NOMO-1 (cell line): Measurements from ENCODE around the gene EPB41L4A.
"Not testable (repeated sequence)": the region's sequence is repeated elsewhere in the genome, so short reads cannot be mapped to it uniquely, and the experiment has no call there.

Experiments used
- DNase-seq, 2 experiments: peaks; one replicate each; lab custom pipeline; 2025; ENCODE audit not compliant: unreplicated experiment in 2 of 2; lab: John Stamatoyannopoulos, UW

Gene EPB41L4A

DNA sequence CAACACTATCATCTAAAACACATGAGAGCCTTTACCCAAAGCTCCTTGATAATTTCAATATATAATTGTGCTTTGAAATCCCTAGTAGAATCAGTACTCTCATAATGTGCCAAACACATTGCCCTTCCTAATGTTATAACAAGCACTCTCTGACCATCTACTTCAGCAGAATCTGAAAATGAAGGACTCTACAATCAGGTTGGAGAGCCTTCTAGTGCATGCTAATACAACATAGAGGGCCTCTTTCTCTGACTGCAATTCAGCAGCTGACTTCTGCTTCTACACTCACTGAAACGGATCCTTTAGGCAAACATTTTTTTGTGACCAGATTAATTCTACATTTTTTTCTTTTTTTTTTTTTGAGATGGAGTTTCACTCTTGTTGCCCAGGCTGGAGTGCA is 155.6 kb downstream of the EPB41L4A start:
- DNase-seq, result no peak

DNA sequence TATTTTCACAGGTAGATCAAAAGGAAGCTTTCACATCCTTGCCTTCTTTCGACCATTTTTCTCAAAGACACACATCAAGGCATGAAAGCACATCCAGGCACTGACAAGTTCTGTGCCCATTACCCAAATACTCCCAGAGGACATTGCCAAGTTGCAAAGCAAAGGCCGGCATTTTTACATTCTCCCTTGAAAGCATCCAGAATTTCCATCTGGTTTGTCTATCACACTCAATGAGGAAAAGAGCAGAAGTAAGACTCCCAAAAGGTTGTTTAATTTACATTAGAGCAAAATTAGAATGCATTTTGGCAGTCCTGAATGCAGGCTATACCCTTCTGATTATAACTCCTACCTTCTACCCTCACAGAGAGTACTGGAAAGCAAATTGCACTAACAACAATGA is 160.5 kb downstream of the EPB41L4A start:
- no peak for DNase-seq

DNA sequence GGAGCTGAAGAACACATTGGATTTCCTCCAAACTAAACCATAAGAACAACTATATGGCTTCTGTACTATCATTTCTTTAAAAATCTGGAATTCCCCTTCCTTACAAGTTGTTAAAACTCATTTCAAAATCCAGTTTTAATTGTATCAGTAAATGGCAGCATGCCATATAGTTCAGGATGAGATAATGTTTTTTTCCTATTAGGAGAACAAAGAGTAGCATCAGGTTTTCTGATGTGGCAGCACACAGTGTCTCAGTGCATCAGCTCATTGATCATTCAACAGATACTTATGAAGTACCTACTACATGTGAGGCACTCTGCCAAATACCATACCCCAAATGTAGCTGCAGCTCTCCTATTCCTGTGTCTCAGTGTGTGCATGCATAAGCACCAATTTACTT is 161.1 kb downstream of the EPB41L4A start:
- DNase-seq, result no peak

DNA sequence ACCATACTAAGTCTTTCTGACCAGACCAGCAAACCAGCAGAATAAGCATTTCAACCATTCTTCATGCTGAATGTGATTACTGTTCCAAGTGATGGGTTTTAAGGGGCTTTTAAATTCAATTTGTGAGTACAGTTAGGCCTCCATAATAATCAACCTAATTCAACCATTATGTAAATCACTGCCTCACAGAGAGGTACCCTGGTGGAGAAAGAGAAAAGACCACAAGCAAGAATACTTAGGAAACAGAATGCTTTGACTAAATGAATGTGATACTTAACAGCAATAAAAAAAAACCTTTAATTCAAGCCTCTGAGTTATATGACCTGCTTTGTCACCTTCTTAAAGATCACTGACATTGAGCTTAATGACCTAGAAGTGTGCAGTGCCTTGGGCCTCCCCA is 162.1 kb downstream of the EPB41L4A start:
- DNase-seq, result no peak

DNA sequence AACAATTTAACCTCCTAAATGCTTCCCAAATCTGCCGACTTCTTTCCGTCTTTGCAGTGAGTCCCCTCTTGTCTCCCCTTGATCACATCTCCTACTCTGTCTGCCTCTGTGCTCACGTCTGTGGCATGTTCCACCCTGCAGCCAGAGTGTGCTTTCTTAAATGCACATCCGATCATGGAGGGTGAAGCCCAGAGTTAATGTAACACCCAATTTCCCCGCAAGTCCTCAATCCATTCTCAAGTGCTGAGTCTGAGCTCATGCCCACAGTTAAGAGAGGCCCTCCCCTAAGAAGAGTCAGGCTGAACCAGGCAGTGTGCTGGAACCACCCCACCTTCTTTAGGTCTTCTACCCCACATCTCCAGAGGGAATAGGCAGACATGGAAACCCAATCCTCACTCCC is 164.8 kb downstream of the EPB41L4A start:
- no peak for DNase-seq

DNA sequence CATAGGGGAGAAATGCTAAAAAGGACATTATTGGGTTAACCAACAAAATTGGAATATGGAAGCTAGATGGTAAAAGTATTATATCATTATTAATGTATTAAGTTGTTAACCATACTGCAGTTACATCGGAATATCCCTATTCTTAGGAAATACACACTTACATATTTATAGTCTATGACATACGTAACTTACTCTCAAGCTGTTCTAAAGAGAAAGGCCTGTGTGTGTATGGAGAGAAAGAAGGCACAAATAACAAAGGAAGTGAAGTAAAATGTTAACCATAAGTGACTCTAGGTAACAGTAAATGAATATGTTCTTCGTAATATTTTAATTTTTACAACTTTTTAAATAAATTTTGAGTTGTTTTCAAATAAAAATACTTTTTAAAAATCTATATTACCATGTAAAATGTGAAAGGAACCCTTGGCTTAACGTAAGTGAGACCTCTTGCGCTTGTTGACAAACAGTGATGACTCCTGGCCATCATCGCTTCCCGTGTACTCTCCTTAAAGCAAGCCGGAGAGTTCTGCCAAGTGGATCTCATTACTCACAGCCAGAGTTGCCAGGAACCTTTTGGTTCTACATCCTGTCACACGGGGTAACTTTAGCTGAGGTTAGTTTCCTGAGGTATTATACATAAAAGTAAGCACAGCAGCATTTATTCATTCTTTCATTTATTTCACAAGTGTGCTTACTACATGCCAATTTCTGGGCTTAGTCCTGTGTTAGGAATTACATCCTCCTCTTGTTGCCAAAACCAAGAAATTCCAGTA is 165.4 kb downstream of the EPB41L4A start:
- no peak for DNase-seq

DNA sequence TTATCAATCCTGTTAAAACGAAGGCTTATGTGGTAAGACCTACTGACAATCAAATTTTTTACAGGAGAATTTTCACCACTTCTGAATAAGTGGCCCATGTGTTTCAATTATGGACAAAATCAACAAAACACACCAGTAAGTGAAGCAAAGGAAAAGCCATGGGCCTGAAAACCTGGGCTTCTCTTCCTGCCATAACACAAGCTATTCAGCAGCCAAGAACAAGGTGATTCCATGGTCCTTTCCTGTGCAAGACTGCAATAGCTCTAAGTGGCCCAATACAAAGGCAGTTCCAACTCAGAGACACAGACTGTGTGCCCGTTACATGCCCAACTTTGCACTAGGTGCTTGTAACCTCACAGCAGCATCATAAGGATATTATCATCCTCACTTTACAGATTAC is 168.5 kb downstream of the EPB41L4A start:
- DNase-seq, result no peak

DNA sequence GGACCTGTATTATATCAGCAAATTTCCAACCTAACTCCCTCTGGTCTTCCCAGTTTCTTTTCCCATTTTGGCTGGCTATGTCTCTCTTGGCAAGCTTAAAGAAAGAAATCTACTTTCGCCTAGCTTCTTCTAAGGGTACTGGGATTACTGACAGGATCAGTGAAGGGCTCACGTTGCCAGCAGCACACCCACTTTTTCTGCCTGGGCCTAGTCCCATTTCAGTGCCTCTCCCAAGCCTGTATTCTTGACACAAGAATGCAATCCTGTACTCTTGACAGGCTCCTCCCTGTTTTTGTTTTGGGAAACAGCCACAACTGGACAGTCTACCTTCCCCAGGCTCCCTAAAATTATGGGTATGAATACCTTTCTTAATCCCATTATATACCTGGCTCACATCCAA is 170.5 kb downstream of the EPB41L4A start:
- no peak for DNase-seq

DNA sequence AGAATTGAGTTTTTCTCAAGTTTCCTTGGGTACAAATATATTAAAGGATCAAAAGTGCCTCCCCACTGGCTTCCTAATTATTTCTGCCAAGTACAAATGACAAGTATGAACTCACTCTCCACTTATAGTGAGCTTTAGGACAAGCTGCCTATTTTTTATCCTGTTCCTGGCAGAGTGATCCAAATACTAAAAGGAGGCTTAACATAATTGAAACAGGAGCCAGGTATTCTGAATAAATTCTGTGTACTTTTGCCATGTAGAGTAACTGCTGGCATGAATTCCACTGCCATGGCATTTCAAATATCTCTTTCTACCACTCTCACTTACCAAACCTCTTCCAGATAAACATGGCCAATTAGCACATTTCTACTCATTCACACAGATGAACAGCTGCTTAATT is 171.1 kb downstream of the EPB41L4A start:
- no peak for DNase-seq

DNA sequence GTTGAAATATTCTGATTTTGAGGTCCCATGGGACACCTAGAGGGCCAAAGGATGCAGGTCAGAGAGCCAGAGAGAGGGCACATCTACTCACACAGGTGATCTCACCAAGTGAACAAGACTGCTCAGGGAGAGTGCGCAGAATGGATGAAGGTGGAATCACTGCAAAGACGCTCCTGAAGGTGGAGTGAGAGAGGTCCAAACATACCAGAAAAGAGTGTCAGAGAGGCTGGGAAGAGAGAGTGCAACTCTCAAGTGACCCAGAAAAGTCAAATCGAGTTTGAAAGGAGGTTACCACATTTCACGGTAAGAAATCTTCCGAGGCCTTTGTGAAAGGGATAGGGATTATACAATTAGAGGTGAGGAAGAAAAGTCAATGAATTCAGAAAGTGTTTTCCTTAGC is 173.4 kb downstream of the EPB41L4A start:
- no peak for DNase-seq

DNA sequence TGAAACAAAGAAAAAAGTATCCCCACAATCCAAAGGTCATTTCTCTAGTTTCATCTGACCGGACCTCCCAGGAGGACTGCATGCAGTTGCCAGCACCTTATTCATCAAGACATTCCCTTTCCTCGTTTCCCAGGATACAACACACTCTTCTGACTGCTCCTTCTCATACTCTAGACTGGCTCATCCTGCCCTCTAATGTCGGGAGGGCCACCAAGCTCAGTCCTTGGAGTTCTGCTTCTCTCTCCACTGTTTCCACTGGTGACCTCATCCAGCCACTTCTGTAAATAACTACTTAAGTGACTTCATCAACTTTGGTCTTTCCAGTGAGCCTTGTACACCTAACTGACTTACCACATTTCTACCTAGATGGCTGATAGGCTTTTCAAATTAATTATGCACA is 179.1 kb downstream of the EPB41L4A start:
- DNase-seq, result no peak

DNA sequence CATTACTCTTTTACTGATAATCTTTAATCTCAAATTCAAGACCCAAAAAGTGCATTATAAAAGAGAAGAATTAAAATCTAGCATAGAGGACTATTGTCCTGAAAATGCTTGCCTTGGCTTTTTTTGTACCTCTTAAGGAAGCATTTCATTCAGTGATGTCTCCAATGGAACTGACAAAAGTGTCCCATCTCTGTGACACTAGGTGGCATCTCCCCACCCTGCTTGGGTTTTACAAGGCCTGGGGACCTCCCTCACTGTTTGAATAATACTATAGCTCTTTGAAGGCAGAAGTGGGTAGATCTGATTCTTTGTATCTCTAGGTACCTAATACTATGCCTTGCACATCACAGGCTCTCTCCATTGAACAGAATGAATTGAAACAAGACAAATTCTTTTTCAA is 180.6 kb downstream of the EPB41L4A start:
- no peak for DNase-seq

DNA sequence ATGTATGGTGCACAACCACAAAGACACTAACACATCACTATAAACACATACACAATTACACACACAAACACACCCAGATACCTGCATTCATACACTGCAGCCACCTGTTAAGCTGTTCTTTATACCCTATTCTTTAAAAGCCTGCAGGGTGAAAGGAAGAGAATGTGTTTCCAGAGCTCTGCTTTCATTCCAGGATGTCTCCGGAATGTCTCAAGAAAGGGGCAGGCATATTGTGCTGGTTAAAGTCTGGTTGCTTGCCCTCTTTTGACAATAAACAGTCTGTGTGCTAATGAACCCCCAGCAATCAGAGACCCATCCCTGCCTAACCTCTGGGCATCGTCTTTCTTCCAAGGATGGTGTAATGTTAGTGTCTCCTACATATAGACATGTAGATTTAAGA is 181.6 kb downstream of the EPB41L4A start:
- no peak for DNase-seq

DNA sequence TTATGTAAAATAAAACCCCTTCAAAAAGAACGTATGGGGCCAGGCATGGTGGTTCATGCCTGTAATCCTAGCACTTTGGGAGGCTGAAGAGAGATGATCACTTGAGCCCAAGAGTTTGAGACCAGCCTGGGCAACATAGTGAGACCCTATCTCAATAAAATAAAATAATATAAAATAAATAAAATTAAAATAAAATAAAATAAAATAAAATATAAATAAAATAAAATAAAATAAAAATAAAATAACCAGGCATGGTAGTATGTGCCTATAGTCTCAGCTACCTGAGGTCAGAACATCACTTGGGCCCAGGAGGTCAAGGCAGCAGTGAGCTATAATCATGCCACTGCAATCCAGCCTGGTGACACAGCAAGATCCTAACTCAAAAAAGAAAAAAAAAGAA is 185.1 kb downstream of the EPB41L4A start:
- DNase-seq, result no peak

DNA sequence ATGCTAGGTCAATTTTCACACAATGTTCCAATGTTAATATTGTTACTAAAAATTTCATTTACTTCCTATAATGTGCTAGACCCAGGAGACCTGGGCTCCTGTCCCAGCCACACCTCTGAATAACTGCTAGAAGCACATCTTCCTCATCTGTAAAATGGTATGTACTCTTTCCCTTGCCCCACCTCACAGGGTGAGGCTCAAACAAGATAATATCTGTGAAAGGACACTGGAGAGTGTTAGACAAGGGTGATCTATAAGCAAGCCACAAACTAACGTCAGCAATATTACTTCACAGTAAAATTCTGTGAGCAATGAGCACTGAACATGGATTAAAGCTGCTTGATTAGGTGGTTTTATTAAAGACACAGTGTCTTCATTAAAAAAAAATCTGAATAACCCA is 186.4 kb downstream of the EPB41L4A start:
- no peak for DNase-seq

DNA sequence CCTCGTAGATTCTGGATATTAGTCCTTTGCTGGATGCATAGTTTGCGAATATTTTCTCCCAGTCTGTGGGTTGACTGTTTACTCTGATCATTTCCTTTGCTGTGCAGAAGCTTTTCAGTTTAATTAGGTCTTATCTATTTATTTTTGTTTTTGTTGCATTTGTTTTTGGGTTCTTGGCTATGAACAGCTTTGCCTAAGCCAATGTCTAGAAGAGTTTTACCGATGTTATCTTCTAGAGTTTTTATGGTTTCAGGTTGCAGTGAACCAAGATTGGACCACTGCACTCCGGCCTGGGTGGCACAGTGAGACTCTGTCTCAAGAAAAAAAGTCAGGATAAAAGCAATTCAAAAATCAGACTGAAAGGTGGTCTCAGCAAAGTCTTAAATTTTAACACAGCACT is 188.5 kb downstream of the EPB41L4A start:
- DNase-seq, result no peak

DNA sequence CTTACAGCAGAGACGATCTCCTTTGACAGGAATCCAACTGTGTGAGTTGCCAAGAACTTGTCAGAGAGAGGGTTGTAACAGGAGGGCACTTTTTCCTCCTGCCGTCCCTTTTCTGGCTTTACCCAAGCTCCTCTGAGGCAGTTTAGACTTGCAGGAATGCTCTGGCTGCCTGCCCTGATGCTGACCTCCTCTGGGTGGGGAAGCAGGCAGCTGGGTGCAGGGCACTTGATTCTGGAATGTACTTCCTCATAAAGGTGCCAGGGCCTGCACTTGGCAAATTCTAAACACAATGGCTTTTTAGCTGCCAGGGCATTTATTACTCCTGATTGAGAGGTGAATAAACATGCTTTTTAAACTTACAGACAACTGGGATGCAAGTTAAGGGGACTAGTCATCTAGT is 190.4 kb downstream of the EPB41L4A start:
- DNase-seq, result no peak

DNA sequence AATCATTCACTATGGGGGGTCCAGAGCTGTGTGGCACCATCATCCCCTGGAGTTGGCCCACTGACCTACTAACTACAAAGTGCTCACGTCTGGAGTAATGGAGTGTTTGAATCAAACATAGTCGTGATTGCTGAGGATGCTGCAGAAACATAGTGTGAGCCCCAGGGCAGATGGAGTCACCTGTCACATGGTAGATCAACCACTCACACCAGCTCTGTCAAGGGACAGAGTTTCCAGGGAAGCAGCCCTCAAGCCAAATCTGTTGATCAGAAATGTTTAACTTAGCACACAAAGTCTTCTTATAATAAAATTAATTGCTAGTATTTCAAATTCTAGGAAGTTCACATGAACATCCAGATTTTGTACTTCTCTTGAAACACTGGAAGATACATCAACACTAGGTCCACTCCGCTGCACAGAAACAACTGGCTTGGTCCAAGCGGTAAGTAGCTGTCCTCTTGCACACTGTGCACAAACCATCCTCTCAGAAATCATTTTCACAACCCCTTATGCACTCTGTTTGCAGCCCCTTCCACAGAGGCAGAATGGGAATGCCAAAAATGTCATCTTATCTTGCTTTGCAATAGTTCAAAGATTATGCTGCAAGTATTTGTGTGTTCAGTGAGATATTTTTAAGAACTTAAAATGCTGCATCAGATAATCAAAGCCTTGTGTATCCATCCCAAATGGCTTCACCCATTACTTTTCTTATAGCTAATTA is 191.0 kb downstream of the EPB41L4A start:
- no peak for DNase-seq

DNA sequence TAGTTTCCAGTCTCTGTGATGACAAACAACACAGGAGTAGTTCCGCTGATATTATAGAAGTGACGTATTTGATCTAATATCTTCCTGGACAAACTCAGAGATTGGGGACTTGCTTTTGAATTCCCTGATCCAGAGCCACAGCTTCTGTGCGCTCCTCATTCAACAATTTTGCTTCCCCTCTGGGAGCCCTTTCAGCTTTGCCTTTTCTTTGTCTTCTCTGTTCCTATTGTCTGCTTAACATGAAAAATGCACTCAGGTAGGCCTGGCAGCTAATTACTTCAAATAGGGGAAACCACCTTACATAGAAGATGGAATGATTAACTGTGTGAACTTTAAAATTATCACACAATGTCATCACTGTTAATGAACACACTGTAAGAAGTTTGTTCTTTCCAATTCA is 192.9 kb downstream of the EPB41L4A start:
- no peak for DNase-seq

DNA sequence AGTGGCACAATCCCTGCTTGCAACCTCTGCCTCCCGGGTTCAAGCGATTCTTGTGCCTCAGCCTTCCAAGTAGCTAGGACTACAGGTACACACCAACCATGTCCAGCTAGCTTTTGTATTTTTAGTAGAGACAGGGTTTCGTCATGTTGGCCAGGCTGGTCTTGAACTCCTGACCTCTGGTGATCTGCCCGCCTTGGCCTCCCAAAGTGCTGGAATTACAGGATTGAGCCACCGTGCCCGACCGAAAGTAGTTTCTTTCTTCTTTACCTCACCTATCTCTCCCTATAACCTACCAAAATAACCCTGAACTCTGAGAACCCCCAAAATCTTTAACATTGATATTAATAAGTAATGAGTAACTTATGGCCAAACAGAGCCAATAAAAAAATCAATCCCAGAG is 196.1 kb downstream of the EPB41L4A start:
- DNase-seq, result not testable (repeated sequence)

DNA sequence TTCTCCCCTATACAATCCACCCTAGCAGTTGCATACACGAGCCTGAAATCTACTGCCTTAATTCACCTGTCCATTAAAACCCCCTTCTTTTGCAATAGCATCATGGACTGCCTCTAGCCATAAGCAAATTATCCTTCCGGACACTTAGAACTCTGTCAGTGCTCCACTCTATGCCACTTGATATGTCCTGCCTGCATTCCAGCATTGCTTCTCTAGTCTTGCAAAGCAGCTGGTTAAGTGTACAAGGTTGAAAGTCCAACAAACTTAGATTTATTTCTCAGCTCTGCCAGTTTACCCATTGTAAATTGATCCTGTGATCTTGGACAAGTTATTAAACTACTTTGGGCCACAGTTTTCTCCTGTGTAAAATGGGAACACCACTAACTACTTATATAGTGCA is 197.9 kb downstream of the EPB41L4A start:
- DNase-seq, result no peak

DNA sequence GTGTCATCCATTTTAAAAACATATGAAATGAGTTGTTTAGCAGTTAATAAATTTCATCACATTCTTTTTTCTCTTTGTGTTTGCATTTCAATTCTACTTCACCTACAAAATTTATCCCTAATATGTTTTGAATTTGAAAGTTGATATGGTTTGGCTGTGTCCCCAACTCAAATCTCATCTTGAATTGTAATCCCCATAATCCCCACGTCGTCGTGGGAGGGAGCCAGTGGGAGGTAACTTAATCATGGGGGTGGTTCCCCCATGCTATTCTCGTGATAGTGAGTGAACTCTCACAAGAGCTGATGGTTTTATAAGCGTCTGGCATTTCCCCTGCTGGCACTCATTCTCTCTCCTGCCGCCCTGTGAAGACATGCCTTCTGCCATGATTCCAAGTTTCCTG is 200.1 kb downstream of the EPB41L4A start:
- no peak for DNase-seq
